GM21515 (cell line): ENCODE results near the gene HUNK.
"Not testable (repeated sequence)": the region's sequence is repeated elsewhere in the genome, so short reads cannot be mapped to it uniquely, and the experiment has no call there.

Experiments
- ATAC-seq: cut with Tn5 transposase; IDR thresholded peaks from one replicate; pipeline ENCODE4 v1.9.1; 2021; ENCODE audit not compliant: unreplicated experiment

Gene HUNK

DNA sequence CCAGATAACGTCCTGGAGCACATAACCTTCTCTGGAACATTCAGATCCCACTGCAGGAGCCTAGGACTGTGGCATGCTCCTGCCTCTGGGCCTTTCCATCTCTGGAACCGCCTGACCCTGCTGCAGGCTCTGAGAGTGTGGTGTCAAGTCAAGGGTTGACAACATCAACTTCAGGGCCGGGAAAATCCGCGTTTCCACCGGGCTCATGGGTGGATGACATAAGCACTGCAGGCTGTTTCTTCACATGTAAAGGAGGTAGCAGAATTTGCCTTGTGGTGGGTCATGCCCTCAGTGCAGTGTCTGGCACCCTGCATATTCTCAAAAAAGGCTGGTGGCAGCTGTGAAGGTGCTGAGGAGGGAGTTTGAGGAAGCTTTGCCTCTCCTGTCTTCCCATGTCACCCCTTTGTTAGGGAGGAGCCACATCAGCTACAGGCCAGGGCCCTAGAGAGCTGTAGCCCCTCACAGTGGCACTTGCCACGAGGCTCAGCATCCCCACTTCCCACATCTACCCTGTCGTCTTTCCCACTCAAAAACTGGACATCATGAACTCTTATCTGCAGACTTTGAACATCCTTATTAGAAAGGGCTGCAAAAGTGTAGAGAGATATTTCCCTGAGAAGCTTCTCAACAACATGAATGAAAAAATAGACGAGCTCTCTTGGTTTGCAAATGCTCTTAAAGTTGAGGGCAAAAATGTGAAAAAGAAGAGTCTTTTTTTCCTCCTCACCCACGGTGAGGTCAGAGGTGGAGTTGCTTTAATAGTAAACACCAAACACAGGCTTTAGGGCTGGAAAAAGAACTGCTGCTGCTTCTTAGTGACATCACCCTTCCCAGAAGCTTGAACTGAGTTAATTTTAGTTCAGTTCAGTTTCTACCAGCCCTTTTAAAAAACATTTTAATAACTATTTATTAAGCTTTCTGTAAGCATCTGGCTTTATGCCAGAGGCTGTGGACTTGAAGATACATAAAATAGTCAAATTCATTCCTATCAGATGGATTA, 121.3 kb downstream of the HUNK start:
- ATAC-seq = no peak

DNA sequence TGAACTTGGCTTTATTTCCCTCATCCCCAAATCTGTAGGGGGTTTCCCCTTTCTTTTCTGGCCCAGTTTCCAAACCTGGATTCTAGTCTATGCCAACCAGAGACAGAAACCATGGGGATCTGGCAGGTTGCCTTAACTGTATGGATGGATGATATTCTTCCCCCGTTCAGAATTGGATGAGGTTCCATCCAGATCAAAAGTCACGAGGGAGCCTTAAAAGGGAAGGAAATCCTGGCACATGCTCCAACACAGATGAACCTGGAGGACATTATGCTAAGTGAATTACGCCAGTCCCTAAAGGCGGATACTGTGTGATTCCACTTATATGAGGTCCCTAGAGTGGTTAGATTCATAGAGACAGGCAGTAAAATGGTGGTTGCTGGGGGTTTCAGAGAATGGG, 124.4 kb downstream of the HUNK start:
- no peak for ATAC-seq

DNA sequence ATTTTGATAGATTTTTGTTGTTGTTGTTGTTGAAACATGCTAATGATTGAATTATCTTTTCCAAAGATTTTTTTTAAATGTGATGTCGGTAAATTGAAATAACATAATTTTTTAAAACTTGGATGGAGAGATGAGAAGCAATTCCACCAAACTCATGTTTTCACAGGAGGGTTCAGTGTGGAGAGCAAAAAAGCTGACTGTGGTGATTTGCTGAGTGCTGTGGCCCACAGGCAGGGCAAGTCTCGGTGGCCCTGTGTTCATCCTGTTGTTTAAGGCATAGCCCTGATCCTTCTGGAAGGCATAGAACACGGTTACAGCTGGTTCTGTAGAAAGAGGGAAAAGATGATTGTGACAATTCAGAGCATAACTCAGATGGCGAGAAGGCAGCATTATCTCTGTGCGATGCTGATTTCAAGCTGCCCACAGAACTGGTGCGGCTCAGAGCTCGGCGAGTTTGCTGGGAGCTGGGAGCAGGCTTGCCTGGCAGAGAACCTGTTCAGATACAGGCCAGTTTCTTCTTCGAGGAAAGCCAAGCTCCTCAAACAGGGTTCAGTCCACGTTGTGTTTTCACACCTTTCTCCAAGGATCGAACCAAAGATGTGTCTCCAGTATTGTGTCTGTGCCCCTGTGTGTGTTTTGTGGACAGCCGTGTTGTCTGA, 127.1 kb downstream of the HUNK start:
- ATAC-seq = no peak

- no peak for ATAC-seq
Measured at GRCh38 chr21:32001390-32001789, 128.6 kb downstream of the HUNK start.

DNA sequence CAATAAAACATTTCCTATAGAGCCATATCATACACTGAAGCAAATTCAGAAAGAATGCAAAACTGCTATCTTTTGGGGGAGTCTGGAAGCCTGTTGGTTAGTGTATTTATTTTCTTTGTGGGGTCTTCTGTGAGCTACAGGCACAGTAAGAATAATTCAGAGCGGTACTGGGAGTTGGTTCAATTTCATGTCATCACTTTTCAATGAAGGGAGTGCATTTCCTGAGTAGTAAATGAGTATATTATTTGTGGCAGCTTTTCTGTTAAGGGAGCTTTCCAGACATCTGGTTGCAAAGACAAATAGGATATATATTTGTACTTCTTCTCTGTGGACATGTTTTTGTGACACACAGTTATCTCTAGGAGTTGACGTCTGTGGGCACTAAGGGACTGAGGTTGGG, 130.6 kb downstream of the HUNK start:
- no peak for ATAC-seq

DNA sequence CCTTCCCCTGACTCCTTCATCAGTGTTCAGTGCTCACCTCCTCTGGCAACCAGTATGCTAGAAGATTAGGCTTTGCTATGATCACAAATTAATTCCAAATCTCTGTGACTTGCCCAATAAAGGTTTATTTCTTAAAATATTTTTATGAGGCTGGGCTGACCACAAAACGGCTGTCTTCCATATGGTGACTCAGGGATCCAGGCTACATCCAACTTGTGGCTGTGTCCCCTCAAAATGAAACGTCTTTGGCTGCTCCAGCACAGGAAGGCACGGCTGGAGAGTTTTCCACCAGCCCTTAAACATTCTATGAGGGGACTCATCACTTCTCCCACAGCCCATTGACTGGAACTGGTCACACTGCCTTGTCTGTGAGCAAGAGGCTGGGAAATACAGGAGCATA, 131.5 kb downstream of the HUNK start:
- no peak for ATAC-seq

DNA sequence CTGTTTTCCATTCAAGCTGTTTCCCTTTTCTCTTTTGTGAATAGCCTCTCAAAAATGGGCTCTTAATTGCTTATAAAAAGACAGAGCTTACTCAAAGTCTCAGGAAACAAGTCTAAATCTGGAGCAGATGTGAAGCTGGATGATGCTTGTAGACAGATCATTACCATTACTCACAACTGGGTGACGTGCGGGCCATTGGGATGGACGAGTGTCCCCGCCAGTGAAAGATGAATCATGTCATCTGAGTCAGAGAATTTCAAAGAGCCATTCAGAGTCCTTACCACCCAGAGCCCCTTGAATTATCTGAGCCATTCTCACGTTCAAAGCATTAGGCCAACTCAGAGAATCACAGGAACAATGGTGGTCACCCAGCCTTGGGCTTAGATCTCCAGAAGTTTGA, 134.6 kb downstream of the HUNK start:
- ATAC-seq = no peak

DNA sequence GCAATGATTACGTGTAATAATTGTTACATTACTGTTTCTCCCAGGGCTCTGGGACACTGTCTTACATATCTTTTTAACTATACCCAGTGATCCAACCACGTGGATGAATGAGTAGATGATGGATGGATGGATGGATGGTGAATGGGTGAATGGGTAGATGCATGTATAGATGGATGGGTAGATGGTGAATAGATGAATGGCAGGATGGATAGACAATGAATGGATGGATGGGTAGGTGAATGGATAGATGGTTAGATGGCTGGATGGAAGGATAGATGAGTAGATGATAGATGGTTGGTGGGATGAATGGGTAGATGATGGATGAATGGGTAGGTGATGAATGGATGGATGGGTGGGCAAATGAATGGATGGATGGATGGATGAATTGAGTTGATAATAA, 135.9 kb downstream of the HUNK start:
- no peak for ATAC-seq

DNA sequence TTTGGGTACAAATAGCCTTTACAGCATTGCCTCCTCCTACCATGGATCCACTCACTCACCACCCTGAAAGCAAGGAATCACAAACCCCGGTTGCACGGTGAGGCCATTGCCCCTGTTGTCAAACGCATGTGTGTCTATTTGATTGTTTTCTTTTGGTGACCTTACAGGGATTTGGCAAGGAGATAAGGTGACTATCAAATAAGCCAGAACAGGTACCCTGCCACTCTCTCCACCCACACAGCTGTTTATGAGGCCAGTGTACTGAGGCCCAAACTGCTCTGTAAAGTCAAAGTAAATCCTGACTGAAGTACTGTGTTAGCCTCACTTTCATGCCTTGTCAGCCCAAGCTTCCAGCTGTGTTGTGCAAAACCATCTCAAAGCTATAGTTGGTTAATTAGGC, 136.4 kb downstream of the HUNK start:
- no peak for ATAC-seq

DNA sequence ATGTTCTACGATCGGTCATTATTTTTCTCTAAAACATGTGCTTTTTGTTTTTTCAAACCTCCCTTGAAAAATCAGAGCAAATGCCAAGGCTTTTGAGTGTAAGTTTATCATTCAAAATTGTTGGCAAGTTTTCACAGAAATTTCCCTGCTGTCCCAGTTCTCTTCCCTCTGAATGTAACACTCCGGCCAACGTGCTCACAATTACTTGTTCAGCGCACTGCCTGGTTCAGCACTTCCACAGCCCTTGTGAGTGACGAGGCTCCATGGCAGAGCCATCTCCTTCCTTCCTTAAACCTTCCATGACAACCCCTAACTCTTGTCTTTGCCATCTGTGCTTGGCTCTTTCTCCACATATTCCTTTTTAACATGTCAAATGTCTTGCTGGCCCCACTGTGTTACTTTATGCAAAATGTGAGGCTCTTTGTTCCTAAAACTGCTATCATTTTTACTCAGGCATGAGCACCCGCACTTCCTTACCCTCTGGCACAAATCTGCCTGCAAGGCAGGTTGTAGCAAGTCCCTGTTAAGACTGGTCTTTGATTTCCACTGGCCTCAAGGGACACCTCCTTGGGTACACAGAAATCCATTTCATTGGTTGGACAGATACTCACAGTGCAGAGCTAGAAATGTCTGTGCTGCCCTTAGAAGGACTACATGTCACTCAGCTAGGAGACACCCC, 142.8 kb downstream of the HUNK start:
- ATAC-seq = no peak

- ATAC-seq = no peak
Measured at GRCh38 chr21:32018381-32018780, 145.6 kb downstream of the HUNK start.

DNA sequence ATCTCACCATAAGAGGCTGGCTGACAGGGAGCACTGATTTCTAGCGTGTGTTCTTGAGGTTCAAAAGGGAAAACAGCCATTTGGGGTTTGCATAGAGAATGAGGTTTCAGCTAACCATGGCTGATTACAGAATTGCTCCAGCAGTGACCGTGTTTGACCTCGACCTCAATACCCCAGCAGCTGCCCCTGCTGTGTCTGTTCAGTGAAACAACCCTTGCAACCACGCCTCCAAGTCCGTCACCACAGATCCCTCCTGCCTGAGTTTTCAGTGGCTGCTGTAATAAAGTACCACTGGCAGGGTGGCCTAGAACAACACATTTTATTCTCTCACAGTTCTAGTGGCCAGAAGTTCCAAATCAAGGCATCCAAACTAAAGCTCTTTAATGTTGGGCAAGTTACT, 147.7 kb downstream of the HUNK start:
- ATAC-seq = no peak

DNA sequence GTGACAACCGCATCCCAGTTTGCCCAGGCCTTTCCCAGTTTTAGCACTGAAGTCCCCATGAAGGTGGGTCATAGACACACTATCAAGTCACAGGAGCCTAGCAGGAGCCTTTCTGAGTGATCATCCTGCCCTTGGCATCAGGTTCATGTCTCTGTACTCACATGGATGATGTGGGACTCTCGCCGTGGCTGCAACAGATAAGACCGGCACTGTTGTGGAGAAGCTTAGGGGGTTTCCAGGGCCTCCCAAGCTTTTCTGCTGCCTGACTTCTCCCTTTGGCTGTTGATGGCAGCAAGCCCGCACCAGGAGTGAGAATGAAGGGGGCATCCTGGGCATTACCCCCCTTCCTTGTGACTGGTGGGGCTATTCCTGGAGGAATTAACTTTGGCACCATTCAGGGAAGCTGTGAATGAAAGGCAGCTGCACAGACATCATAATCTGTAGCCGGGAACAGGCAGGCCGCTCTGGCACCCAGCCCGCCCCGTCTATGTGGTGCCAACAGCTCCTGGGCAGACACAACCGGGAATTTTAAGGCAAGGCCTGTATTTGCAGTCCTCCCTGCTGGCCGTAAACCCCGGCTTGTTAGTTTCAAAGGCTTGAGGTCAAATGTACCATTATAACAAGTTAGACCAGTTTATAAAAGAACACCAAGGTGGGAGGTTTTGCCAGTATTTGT, 148.6 kb downstream of the HUNK start:
- ATAC-seq = no peak

DNA sequence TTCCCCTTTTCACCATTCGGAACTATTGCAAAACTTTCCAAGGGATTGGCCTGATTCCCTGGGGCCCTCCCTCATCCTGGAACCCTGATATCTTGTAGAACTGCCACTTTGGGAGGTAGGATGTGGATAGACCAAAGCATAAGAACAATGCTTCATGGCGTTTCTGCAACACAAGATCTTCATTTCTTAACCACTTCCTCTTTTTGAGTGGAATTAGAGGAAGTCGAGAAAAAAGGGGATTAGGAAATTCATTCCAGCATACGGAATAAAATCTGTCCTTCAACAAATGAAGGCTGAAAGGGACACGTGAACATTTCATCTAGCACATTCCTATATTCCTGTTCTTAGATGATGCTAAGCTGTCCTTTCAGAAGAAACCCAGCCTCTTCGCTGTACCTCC, 149.3 kb downstream of the HUNK start:
- no peak for ATAC-seq

GRCh38 chr21:32030146-32030652, 157.4 kb downstream of the HUNK start:
- ATAC-seq = no peak

DNA sequence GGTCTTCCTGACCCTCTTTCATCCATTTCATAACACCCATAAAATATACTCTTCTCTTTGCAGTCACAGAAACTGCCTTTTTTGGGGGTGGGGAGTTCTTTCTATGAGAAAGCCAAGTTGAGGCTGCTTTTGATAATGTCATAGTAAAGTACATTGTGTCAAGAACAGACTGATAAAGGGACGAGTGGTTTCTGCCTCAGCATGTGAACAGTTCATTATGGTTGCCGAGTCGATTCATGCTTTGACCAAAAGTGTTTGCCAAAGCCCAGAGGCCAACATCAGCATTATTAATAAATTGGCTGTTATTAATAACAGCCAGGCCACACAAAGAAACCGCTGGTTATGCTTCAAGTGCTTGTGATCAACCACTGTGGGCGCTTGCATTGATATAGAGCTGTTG, 162.0 kb downstream of the HUNK start:
- no peak for ATAC-seq

- ATAC-seq = no peak
Measured at GRCh38 chr21:32035617-32036016, 162.8 kb downstream of the HUNK start.

GRCh38 chr21:32036756-32037155, 163.9 kb downstream of the HUNK start:
- ATAC-seq = no peak

GRCh38 chr21:32038751-32039150, 165.9 kb downstream of the HUNK start:
- ATAC-seq = not testable (repeated sequence)

GRCh38 chr21:32043458-32043857, 170.6 kb downstream of the HUNK start:
- no peak for ATAC-seq
